ENCODE results near the gene FBXL4. TPM values are rescaled to one million over a fixed set of nuclear protein-coding genes. Genes with fewer than 3 reads are reported as not detected.

The FBXL4 gene
- 10 to 100 TPM; 13.4 to 14.5 TPM for total RNA-seq
- long read RNA-seq, donor 1, partial matches to known transcripts, result 1 of 5 reads
- long read RNA-seq, donor 1, other reads (novel, unspliced or antisense), result 3 of 5 reads
- long read RNA-seq, donor 2, full-length matches to known transcripts, result 2 of 12 reads
- long read RNA-seq, donor 2, partial matches to known transcripts, result 1 of 12 reads
- long read RNA-seq, donor 2, other reads (novel, unspliced or antisense), result 9 of 12 reads

DNA sequence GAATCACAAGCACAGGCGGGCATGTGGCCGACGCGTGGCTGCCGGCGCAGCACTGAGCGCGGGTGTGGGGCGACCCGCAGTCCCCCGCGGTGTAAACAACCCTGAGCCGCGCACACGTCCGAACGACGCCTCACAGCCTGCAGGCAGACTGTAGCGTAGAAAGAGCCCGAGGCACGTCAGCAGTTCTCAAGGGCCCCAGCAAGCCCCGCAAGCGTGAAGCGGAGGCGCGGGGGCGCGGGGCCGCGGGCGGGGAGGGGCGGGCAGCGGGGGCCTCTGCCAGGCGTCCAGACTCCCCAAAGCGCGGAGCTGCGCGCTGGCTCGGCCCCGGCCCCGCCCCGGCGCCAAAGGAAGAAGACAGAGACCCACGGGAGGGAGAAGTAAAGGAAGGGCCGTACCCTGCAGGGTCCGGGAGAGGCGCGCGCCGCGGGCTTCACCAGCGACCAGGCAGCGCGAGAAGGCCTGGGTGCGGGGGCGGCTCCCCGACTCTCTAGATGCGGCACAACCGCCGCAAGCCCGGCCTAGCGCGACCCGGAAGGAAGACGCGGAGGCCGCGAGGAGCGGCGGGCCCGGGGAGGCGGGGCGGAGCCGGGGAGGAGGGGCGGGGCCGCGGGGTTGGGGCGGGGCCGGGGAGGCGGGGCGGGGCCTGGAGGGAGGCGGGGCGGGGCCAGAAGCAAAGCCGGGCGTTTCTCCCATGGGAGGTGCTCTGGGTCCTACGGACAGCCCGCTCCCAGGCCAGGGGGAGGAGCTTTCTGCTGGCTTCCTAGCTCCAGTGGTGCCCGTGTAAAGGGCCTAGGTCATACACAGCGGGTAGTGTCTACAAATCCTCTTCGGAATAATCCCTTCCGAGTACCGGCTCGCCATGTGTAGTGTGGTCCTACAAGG, at the start of gene FBXL4:
Gene FBXL4 (minus strand): TSS at position 536 of the 882 bp plus-strand sequence. CDS start 20,958 bp downstream, outside the sequence.
- DNase-seq (ENCODE audit: low spot score), result peak; percentile 93
- intact Hi-C loops (cut with DNase I), result no loop called here

DNA sequence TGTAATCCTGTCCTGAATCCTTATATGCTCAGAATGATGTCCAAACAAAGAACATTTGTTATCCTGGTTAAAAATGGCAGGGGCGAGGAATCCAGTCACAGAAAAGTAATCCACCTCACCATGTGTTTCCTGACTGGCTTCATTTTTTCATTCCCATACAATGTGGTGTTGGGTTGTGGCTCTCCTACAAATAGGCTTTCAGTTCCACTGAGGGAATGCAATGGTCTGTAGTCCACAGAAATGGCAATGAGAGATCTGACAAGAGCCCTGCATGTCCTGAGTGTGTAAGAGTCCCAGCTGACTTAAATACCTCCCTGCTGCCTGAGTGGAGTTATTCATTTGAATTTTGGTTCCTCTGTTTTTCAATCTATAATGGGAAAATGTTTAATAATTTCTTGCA, 47.4 kb upstream of the FBXL4 start:
- intact Hi-C loops (cut with DNase I), result no loop called here
- no peak for DNase-seq (ENCODE audit: low spot score)

DNA sequence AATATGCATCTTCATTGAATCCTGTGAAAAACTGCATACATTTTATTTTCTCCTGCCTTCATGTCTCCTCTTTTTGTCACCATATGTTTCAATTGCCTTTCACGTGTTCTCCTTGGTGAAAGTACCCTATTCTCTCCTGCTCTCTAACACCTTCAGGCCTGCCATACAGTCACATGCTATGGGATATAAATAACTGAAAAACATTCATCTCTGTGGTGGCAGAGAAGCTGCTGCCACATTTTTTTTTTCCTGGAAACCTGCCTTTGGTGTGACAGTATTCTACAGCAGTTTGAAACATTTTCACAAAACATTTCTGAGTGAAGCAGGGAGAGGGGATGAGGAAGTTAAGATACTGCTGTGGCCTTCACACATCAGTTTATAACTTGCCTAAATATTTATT, 44.8 kb upstream of the FBXL4 start:
- intact Hi-C loops (cut with DNase I), result no loop called here
- no peak for DNase-seq (ENCODE audit: low spot score)

DNA sequence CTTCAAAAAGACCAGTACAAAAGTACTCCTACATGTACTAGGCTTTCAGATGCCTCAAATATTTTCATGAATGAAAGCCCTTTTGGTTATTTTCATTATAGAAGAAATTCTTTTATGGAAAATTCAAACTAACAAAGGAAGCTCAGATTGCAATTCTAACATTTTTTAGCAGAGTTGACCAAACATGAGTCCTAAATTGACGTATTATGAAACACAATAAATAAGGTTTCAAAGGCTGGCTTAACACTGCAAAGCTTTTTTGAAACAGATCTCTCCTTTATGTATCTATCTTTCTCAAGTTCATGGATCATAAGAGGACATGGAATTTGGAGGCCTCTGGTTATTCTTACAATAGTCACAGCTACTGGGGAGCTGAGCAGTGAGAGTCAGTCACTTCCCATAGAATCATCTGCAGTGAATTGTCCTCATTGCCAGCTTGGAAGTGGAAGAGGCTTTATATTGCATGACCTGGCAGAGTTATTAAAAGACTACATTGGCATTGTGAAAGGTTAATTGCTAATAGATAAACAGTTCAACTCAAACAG, 38.4 kb upstream of the FBXL4 start:
- DNase-seq (ENCODE audit: low spot score), result no peak
- intact Hi-C loops (cut with DNase I), result loop anchor here in 1 of 2 donors (10.0 kb wide), 1 partner anchor 159 kb away; no protein-coding TSS in a partner anchor

DNA sequence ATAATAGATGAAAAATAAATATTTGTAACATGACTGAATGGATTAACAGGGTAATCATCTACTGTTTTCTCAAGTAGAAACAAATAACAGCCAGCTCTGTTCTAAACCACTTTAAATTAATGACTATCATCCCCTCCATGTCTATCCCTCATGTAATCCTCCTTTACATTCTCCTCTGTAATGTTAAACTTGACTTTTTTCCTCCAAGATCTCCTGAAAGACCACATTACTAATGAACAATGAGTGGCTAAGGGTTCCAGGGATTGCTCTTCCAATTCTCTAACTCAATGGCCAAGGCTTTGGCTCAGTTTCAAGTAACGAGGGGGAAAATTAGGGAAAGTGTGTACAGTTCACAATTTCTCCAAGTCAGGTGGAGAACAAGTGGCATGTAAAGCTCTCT, 37.6 kb upstream of the FBXL4 start:
- no peak for DNase-seq (ENCODE audit: low spot score)
- intact Hi-C loops (cut with DNase I), result loop anchor here in 1 of 2 donors (10.0 kb wide), 1 partner anchor 159 kb away; no protein-coding TSS in a partner anchor

DNA sequence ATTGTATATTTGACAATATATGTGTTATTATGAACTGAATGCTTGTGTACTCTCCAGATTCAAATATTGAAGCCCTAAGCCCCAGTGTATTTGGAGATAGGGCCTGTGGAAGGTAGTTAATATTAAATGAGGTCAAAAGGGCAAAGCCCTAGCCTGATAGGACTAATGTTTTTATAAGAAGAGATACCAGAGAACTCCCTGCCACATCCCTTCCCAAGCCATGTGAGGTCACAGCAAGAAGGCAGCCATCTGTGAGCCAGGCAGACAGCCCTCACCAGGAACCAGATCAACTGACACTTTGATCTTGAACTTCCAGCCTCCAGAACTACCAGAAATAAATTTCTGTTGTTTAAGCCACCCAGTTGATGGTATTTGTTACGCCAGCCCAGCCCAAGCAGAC, 36.4 kb upstream of the FBXL4 start:
- intact Hi-C loops (cut with DNase I), result loop anchor here in 1 of 2 donors (10.0 kb wide), 1 partner anchor 161 kb away; no protein-coding TSS in a partner anchor
- DNase-seq (ENCODE audit: low spot score), result no peak

DNA sequence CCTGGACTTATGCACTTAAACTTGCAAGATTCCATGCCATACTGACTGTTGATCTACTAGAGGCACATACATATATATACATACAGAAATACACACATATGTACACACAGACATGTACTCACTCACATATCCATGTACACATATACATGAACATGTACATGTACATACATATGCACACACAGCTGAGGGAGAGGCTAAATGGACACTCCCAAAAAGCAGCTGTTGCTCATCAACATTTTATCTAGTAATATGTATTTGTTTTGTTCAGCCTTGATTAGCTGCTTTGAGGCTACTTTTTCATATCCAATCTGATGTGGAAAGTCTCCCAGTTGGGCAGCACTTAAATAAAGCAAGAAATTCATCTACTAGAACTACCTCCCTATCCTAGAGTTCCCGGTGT, 33.7 kb upstream of the FBXL4 start:
- intact Hi-C loops (cut with DNase I), result loop anchor here in 1 of 2 donors (10.0 kb wide), 1 partner anchor 163 kb away; no protein-coding TSS in a partner anchor
- DNase-seq (ENCODE audit: low spot score), result no peak

DNA sequence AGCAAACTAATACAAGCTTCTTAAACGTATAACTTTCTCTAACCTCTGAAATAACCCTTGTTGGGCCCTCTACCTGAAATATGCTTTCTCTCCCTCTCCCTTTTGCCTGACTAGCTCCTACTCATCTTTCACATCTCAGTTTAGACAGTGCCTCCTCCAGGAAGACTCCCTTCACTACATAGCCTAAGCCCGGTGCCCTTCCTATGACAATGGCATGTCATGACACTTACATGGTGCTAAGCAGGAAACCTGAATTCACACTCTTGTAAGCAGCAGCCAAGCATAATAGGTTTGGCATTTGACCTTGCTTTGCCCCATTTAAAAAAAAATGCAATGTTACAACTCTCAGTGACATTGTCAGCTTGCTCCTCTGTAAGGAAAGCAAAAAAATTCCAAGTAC, 33.1 kb upstream of the FBXL4 start:
- DNase-seq (ENCODE audit: low spot score), result no peak
- intact Hi-C loops (cut with DNase I), result loop anchor here in 1 of 2 donors (10.0 kb wide), 1 partner anchor 164 kb away; no protein-coding TSS in a partner anchor

DNA sequence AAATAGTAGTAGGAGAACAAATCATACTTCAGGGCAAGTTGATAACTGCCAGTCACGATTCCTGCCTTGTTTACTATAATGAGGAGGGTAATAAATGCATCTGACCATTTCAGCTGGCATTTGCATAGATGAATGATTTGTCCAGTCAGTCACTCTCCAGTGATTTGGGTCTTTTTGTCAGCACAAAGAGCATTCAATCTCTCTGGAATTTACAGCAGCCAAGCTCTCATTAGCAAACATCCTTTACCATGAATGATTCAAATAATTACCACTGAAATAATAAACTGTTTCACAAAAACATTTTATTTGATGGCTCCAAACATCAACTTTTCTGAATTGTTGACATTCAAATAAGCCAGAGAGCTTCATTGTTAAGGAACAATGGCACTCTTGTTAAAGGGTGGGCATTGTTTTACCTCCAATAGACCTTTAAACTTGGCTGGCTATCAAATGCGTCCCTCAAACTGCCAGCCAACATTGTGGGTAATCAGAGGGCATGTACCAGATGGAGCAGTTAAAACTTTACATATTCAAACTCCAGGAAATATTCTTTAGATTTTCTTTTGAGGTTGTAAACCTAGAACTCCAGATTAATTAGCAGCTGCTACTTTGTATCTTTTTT, 30.0 kb upstream of the FBXL4 start:
- no peak for DNase-seq (ENCODE audit: low spot score)
- intact Hi-C loops (cut with DNase I), result no loop called here

DNA sequence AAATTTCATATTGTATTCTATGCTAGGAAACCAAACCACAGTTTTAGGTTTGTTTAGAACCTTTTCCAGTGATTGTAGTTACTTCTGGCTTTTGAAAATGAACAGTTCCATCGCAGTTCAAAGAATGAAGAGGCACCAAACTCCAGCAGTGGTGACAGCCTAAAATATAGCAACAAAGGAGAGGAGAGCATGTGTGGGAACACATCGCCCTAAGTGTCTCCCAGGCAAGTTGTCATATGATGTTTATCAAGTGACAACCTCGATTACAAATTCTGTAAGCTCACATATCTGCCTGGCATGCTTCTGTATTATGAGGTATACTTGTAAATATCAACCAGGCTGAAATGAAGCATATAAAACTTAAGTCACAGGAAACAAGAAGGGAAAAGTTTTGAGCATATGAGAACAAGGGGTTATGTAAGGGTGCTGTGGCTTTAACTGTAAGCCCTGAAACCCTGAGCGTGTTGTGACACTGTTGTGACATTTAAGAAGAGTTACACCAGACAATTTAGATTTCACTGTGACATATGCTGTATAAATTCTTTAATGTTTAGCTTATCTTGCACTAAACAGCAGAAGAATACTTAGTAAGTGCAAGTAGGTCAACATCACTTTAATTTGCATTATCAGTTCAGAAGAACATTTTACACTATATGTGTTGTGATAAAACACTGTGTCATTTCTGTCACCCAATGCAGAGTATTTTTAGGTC, 29.1 kb upstream of the FBXL4 start:
- intact Hi-C loops (cut with DNase I), result no loop called here
- DNase-seq (ENCODE audit: low spot score), result no peak

DNA sequence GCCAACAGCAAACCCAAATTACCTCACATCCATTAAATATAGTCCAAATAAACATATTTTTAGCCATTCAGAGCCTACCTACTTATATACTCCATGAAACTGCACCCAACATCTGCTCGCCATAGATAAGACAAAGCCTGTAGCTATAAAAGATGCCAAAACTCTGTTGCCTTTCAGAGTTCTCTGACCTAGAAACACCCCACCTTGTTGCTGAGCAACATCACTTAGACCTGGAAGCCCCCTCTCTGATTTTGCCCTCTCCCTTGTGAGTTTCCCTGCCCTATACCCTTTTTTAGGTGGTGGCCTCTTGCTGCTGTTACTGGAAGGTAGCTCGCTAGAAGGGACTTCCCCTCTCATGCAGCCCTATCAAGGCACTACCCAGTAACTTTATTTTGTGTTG, 27.7 kb upstream of the FBXL4 start:
- intact Hi-C loops (cut with DNase I), result no loop called here
- no peak for DNase-seq (ENCODE audit: low spot score)

DNA sequence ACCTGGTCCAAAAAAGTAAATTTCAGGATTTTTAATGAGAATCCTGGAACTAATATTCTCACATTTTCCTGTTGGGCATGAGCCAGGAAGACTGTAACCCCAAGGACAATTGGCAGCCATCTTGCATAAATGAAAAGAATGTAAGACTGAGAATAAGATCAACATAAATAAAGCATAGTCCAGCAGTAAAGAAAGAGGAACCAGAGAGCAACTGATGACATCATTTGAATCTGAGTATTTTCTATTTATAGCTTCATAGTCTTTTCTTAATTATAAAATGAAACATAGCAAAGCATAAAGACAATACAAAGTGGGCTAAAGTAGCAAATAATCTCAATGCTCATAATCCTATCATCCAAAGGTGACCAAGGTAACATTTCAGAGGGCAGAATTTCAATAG, 26.6 kb upstream of the FBXL4 start:
- DNase-seq (ENCODE audit: low spot score), result no peak
- intact Hi-C loops (cut with DNase I), result no loop called here

DNA sequence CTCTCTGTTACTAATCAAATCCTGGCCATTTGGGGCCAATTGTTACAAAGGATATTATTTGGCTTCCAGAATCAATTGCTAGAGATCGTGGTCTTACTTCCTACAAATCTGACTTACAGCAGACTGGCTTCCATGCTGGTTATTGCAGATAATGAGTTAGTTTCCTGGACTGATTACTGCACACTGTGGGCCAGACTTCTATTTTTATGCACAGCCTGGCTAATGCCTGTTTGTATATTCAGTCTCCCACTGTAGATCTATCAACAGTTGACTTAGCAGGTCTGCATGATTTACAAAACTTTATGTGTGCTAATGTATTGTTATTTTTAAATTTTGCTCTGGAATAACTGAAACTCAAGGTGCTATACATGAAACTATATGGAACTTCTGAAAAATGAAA, 25.8 kb upstream of the FBXL4 start:
- intact Hi-C loops (cut with DNase I), result no loop called here
- DNase-seq (ENCODE audit: low spot score), result no peak

DNA sequence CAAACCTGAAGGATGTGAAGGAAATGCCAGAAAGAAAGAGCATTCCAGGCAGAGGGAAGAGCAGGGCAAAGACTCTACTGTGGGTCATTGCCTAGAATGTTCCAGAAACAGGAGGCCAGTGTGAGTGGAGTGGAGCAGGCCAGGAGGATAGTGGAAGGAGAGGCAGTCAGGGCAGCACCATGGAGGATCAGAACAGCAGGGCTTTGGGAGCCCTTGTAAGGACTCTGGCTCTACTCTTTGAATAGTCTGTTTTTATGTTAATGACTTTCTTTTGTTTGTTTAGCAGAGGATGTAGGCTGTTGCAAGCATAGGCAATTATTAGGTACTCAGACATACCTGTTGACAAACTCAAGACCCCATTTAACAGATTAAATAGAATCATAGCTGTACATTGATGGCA, 23.6 kb upstream of the FBXL4 start:
- intact Hi-C loops (cut with DNase I), result no loop called here
- no peak for DNase-seq (ENCODE audit: low spot score)

DNA sequence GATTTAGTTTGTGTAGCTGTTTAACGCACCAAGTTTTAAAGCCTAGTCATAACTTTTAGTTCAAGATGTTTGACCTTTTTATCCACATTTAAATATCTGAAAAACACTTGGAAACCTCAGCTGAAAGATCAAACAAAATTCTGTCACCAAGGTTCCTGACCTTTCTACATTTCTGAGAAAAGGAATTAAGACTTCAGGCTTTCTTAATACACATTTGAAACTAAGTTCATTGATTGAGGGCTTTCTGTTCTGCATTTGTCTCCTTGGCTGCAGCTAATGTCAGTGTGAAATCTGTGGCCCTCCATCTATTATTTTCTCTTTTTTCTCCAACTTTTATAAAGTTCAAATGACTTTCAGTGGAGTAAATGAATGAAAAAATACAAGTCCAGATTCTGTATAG, 22.7 kb upstream of the FBXL4 start:
- intact Hi-C loops (cut with DNase I), result no loop called here
- DNase-seq (ENCODE audit: low spot score), result no peak

DNA sequence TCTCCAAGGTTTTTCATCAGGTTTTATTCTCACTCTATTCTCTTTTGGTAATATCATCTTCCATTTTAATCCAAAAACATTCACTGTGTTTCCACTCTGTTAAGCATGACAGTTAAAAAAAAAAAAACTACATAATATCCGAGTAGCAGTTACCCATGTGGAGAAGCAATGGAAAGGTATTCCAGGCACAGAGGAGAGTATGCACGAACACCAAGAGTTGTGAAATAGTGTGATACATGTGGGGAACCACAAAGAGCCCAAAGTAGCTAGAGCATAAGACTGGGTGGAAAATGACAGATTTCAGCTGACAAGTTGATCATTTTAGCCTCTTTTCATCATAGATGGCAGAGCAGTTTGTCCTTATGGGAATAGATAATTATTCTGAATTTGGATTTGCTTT, 19.9 kb upstream of the FBXL4 start:
- intact Hi-C loops (cut with DNase I), result no loop called here
- DNase-seq (ENCODE audit: low spot score), result no peak

DNA sequence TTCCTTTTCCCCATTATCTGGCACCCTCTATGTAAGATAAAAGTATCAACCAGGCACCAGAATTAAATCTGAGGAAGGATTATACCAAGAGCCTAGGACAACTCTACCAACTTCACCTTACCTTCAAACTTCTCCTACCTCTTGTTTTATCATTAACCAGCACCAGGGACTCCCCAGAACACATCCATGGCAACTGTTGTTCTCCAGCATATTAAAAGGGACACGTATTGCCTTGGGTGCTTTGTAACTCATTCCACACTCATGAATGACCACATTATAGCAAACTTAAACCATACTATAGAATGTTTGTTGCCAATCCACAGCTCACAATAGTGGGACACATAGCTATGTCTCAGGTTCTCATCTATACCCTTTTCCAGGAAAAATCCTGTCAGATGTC, 11.9 kb upstream of the FBXL4 start:
- intact Hi-C loops (cut with DNase I), result no loop called here
- no peak for DNase-seq (ENCODE audit: low spot score)

DNA sequence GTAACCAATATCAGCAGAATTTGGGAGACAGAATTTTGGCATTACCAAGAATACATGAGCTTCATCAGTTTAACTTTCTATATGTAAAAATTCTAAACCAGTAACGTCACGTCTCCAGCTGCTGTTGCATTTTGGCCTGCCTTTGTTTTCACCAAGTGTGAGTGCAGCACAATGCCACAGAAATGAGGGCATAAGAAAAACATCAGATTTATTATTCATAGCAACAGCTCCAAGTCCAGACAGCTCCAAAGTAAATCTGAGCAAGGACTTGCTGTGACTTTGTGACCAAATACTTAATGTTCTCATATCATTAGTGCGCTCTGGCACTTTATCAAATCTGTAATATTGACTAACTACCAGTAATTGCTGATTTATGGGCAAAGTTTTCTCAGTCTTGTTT, 11.0 kb upstream of the FBXL4 start:
- DNase-seq (ENCODE audit: low spot score), result no peak
- intact Hi-C loops (cut with DNase I), result no loop called here

DNA sequence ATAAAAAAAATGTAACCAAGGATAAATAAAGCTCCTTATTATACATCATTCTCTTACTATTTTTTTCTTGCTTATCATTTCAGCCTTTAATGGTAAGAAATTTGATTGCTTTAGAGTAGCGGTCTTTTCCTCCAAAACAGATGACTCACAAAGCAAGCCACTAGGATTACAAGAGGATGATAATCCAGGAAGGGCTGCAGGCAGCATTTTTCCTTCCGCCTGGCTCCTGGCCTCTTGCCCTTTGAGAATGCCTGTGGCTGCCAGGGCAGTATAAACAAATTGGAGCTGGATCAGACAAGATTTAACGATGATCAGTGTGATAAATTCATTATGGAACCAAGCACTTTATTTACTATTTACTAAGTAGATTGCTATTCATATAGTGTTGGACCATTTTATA, 9.7 kb upstream of the FBXL4 start:
- DNase-seq (ENCODE audit: low spot score), result no peak
- intact Hi-C loops (cut with DNase I), result no loop called here

All from posterior vena cava (tissue), 2 donors.